WERI-Rb-1 (cell line): ENCODE data around the gene SRPX2.

Source experiments
- DNase-seq: peaks from one replicate; pipeline ENCODE4 v3.0.0-alpha.2; 2020
- H3K27ac ChIP-seq: fragments of 250-450 bp; sonication (Bioruptor Pico); 2 replicates; pipeline ENCODE4 v1.5.1; 2020; ENCODE audit warnings: mild to moderate bottlenecking, moderate library complexity
- H3K27me3 ChIP-seq: fragments of 250-450 bp; sonication (Bioruptor Pico); 2 replicates; pipeline ENCODE4 v1.5.1; 2021; ENCODE audit warnings: mild to moderate bottlenecking, low read depth, moderate library complexity; ENCODE audit not compliant: insufficient read depth, severe bottlenecking
- H3K36me3 ChIP-seq: fragments of 250-450 bp; sonication (Bioruptor Pico); 2 replicates; pipeline ENCODE4 v1.5.1; 2020; ENCODE audit warnings: mild to moderate bottlenecking, moderate library complexity
- H3K4me3 ChIP-seq: 2 replicates; pipeline ENCODE4 v1.5.1; 2011; ENCODE audit warnings: low read depth, mild to moderate bottlenecking, control low read depth, low read length
- H3K9me3 ChIP-seq: fragments of 250-450 bp; sonication (Bioruptor Pico); 2 replicates; pipeline ENCODE4 v1.5.1; 2021; ENCODE audit warnings: mild to moderate bottlenecking, moderate library complexity; ENCODE audit not compliant: severe bottlenecking
- TF ChIP-seq, protein P1 (sequence below): IDR thresholded peaks from 2 replicates; pipeline ENCODE4 v1.5.1; 2011; ENCODE audit warnings: low read depth, mild to moderate bottlenecking, control low read depth, inconsistent platforms, low read length

The SRPX2 gene

DNA sequence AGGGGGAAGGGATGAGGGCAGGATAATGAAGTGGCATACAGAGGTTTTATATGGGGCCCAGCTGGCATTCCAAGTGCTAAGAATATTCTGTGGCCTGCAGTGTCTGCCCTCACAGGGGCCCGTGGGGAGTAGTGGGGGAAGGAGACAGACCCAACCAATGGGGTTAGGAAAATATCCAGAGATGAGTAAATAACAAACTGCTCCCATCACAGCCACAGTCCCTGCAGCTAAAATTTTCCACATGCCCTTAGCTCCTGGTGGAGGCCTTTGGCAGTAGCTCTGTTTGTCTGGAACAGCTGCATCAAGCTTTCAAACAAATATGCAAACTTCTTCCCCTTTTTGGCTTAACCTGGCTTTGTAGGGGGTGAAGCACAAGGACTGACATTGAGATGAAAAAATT lies 3.1 kb downstream of the SRPX2 start:
- H3K27ac ChIP-seq: no peak overlapping the region
- H3K27me3 ChIP-seq: no peaks in the 10 kb centered on the region
- H3K36me3 ChIP-seq: no peaks in the 10 kb centered on the region
- no peak for DNase-seq
- no peaks in the 10 kb centered on the region for H3K9me3 ChIP-seq
- no peak overlapping the region for H3K4me3 ChIP-seq
- TF ChIP-seq, protein P1, sequence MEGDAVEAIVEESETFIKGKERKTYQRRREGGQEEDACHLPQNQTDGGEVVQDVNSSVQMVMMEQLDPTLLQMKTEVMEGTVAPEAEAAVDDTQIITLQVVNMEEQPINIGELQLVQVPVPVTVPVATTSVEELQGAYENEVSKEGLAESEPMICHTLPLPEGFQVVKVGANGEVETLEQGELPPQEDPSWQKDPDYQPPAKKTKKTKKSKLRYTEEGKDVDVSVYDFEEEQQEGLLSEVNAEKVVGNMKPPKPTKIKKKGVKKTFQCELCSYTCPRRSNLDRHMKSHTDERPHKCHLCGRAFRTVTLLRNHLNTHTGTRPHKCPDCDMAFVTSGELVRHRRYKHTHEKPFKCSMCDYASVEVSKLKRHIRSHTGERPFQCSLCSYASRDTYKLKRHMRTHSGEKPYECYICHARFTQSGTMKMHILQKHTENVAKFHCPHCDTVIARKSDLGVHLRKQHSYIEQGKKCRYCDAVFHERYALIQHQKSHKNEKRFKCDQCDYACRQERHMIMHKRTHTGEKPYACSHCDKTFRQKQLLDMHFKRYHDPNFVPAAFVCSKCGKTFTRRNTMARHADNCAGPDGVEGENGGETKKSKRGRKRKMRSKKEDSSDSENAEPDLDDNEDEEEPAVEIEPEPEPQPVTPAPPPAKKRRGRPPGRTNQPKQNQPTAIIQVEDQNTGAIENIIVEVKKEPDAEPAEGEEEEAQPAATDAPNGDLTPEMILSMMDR: no peak

DNA sequence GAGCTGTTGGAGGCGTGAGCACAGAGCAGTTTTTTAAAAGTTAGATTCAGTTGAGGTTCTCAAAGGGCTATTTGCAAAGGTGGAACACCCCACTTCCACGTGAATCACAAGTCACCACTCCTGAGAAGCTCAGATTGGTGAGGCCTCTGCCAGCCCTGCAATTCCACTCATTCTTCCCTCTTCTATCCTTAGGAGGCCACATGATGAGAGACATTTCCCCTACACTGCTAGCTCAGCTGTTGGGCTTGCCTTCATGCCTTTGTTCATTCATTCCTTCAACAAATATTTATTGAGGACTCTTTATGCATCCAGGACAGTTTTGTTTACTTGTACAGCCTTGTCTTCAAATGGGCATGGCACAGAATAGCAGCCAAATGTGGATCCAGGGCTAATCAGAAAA lies 3.7 kb downstream of the SRPX2 start:
- no peak for DNase-seq
- no peak overlapping the region for H3K4me3 ChIP-seq
- no peak overlapping the region for H3K27ac ChIP-seq

DNA sequence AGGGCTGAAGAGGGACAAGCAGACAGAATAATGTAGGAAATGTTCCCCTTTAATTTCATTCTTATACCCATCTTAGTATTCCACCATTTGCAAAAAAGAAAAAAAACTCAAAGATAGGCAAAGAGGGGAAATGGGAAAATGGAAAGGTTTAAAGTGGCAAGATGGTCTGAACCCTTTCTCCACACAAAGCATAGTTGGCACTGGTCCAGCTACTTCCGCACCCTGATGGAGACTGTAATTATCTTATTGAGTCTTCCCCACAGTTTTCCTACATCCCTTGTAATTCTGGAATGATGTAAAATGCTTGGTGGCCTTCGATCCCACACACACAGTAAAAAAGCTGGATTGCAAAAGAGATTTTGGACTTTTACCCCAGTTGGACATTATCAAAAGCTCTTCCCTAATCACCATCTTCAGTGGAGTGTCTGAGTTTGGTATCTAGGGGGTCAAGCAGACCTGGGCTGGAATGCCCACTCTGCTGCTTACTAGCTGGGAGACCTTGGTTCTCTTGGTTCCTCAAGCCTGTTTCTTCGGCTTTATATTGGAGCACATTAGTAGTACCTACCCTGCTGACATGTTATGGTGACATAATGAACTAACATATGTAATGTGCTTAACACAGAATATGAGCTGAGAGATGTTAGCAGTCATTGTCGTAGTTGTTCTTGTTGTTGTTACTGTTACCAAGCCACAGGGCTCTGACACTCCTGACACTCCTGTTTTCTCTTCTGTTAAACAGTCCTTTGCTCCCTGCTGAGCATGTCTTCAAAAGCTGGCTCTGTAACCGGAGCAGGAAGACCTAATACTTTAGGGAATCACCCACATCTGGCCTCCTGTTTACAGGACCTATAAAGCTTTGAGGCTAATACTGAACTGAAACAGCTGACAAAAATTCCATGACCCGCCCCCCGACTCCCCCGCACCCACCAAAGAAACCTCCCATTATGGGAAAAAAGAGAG lies 4.7 kb downstream of the SRPX2 start:
- Histone ChIP-seq H3K4me3 (no peak overlapping the region), H3K27me3 (no peaks in the 10 kb centered on the region), H3K27ac (no peak overlapping the region), H3K9me3 (no peaks in the 10 kb centered on the region), H3K36me3 (no peaks in the 10 kb centered on the region)
- no peak for DNase-seq
- TF ChIP-seq, protein P1: no peak

More for the DNA sequence above, 3.7 kb downstream of the SRPX2 start:
- TF ChIP-seq, protein P1: no peak
- H3K9me3 ChIP-seq: no peaks in the 10 kb centered on the region
- H3K27me3 ChIP-seq: no peaks in the 10 kb centered on the region
- H3K36me3 ChIP-seq: no peaks in the 10 kb centered on the region

DNA sequence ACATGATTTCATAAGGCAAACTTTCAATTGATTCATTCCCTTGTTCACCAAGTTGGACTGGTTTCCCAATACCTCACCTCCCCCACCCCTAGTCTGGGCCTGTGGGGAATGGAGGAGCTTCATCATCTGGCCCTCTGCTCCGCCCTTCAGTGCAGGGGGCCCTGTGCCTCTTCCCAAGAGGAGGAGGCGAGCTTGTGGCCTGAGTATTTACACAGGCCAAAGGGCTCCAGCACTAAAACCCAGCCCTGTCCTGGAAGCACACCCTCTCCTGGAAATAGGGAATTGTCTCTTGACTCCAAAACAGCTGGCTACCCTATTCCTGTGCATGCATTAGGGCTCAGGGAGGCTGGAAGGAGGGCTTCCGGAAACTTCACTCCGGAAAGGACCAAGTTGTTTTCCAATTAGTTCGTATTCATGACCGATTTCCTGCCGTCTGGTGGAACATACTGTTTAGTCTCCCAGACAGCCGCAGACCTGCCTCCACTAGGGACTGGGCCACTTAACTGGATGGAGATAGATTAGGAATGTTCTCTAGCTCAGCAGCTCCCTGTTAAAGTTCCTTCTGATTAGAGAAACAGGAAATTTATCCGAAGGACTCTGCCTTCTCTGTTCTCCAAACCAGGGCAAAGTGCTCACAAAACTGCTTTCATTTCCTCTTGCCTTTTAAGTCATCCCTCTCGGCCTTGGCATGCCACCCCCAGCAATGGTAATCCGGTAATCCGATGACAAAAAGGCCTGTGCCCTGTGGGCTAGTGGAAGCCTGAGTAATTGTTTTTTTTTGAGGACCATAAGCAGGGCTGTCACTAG lies 5.8 kb downstream of the SRPX2 start:
- Histone ChIP-seq H3K9me3 (no peaks in the 10 kb centered on the region), H3K4me3 (no peak overlapping the region), H3K27ac (0 out of 2 replicates have a peak overlapping the region, but pooled peaks have one; percentile 20), H3K27me3 (no peaks in the 10 kb centered on the region), H3K36me3 (no peaks in the 10 kb centered on the region)
- peak; percentile 58 for DNase-seq
- TF ChIP-seq, protein P1: no peak

DNA sequence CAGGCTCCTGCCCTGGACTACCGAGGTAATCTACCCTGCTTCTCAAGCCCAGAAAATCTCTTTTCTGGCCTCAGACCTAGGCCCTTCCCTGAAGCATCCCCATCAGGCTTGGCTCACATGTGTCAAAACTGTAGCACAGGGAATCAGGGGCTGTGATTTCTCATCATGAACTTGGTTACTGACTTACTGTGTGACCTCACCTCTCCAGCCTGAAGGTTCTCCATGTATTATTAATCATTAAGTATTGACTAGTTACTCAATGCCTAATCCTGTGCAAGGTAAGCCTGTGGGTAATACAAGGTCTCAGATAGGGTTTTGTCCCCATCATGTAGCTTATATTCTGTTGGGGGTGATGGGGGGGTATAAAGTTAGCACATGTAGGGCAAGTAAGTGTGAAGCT lies 6.8 kb downstream of the SRPX2 start:
- Histone ChIP-seq H3K27ac (no peak overlapping the region), H3K4me3 (no peak overlapping the region), H3K27me3 (no peaks in the 10 kb centered on the region), H3K36me3 (no peaks in the 10 kb centered on the region), H3K9me3 (no peaks in the 10 kb centered on the region)
- DNase-seq: no peak
- TF ChIP-seq, protein P1: no peak
